Thymus (tissue), 11 donors: Measurements from ENCODE around the gene DLEC1. TPM values are rescaled to one million over a fixed set of nuclear protein-coding genes. Genes with fewer than 3 reads are reported as not detected.
"Not testable (repeated sequence)": the region's sequence is repeated elsewhere in the genome, so short reads cannot be mapped to it uniquely, and the experiment has no call there.

Experiments used
- DNase-seq, 9 donors: peaks; one replicate each; pipeline ENCODE4 v3.0.0-alpha.2; 2013; ENCODE audit warnings: low spot score in 9 of 9, low read depth in 6 of 9, missing footprints in 1 of 9
- H3K27ac ChIP-seq, 2 donors: one replicate each; pipeline ENCODE4 v1.5.1; 2013; ENCODE audit warnings: control low read depth in 1 of 2, low read depth in 1 of 2, low read length in 1 of 2, mild to moderate bottlenecking in 1 of 2, moderate library complexity in 1 of 2
- H3K27me3 ChIP-seq, 2 donors: one replicate each; pipeline ENCODE4 v1.5.1; 2013; ENCODE audit warnings: low read length in 1 of 2; ENCODE audit not compliant: control insufficient read depth in 2 of 2, insufficient read depth in 1 of 2
- H3K36me3 ChIP-seq, 2 donors: one replicate each; pipeline ENCODE4 v1.5.1; 2013; ENCODE audit warnings: low read length in 1 of 2, mild to moderate bottlenecking in 1 of 2, moderate library complexity in 1 of 2; ENCODE audit not compliant: control insufficient read depth in 2 of 2, insufficient read depth in 2 of 2
- H3K4me1 ChIP-seq, 2 donors: one replicate each; pipeline ENCODE4 v1.5.1; 2013; ENCODE audit warnings: low read length in 2 of 2; ENCODE audit not compliant: control insufficient read depth in 2 of 2, insufficient read depth in 2 of 2
- H3K4me3 ChIP-seq, 2 donors: one replicate each; pipeline ENCODE4 v1.5.1; 2013; ENCODE audit warnings: low read length in 2 of 2, control low read depth in 1 of 2, mild to moderate bottlenecking in 1 of 2
- H3K9me3 ChIP-seq, 2 donors: one replicate each; pipeline ENCODE4 v1.5.1; 2013; ENCODE audit warnings: low read length in 1 of 2, mild to moderate bottlenecking in 1 of 2; ENCODE audit not compliant: control insufficient read depth in 2 of 2, insufficient read depth in 1 of 2
- WGBS: extraction: QIAGEN DNeasy Blood & Tissue Kit; methylation state at CpG from one replicate; pipeline ENCODE4 v1.1.7; 2013; 5-methylcytosine and 5-hydroxymethylcytosine counted together
- polyA plus RNA-seq: library from polyadenylated mRNA; stranded (reverse); fragments of 200-250 nt; gene quantifications from one replicate; pipeline ENCODE4 v1.2.3, GENCODE V29; 2013
- total RNA-seq: library from RNA; stranded (reverse); fragments of 120-200 nt; gene quantifications from one replicate; pipeline ENCODE4 v1.2.4, GENCODE V29; 2013
- donor health status: healthy.

Gene DLEC1
- total and polyA plus RNA-seq, 2 donors: 0.09 to 0.52 TPM

DNA sequence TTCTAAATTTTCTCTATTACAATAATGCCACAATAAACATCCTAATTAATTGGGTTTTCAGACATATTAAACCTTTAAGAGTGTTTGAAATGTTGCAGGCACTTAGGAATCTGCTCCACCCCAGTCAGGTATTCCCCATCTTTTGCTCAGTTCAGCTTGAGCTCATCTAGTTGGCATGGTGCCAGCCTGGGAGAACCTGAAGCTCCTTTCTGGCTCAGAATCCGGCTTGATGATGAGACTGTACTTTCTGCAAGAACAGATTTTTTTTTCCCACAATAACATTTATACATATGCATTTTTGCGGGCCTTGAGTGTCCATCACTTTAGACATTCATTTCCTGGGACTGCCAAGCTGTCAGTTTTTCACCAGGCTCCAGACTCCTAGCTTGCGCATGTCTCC, 118.6 kb downstream of the DLEC1 start:
- no peak overlapping the region for H3K27ac ChIP-seq
- WGBS: 92% methylated on average over 3 of the region's 3 CpGs
- no peaks in the 10 kb centered on the region for H3K27me3 ChIP-seq
- no peak overlapping the region for H3K4me3 ChIP-seq
- H3K36me3 ChIP-seq: no peaks in the 10 kb centered on the region
- DNase-seq: no peak
- H3K9me3 ChIP-seq: no peaks in the 10 kb centered on the region
- no peaks in the 10 kb centered on the region for H3K4me1 ChIP-seq

DNA sequence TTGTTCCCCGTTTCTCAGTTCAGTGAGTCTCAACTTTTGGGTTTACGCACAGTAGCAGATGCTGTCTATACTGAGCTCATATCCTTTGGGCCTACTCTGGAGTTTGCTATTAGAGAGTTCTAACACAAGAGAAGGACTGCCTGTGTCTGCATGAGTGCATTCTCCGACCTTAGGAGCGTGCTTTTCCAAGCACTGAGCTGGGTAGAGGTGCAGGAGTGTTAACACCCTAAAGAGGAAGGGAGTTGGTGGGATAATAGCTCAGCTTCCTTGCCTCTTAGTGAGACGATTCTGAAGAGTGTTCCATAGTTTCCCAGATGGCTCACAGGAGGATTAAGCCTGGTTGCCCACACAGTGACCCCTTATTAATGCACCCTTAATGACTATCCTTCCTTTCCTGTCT, 119.5 kb downstream of the DLEC1 start:
- Histone ChIP-seq H3K4me1 (no peaks in the 10 kb centered on the region), H3K36me3 (no peaks in the 10 kb centered on the region), H3K27me3 (no peaks in the 10 kb centered on the region), H3K9me3 (no peaks in the 10 kb centered on the region), H3K4me3 (no peak overlapping the region), H3K27ac (no peak overlapping the region)
- WGBS: 94% methylated on average over 5 of the region's 5 CpGs
- DNase-seq: no peak

DNA sequence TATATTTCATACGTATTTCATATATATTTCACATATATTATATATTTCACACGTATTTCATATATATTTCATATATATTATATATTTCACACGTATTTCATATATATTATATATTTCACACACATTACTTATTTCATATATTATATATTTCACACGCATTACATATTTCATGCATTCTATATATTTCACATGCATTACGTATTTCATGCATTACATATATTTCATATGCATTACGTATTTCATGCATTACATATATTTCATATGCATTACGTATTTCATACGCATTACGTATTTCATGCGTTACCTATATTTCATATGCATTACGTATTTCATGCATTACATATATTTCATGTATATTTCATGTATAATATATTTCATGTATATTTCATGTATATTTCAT, 121.7 kb downstream of the DLEC1 start:
- 98% methylated on average over 11 of the region's 11 CpGs for WGBS

DNA sequence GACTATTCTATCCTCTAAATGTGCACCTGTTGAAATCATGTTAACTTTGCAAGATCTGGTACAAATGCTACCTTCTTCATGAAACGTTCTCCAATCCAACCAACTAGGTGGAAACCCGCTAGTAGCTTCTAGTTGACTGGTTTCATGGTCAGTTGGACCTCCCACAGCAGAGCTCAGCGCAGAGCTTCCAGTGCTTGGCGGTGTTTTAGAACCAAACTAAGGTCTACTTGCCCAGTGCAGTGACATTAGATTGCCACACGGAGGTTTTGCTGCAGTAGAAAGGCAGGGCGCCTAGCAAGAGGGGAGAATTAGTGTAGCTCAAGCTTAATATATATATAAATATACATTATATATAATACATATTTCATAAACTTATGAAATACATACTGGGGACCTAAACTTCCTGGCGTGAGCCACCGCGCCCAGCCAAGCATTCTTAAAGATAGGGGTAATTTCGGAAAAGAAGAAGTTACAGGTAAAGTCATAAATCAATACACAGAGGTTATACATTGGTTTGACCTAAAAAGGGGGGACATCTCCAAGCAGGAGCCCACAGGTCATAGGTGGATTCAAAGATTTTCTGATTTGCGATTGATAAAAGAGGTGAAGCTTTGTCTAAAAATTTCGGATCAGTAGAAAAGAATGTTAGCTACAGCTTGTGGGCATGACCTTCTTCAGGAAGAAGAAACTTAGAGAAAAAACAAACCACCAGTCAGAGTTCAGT, 124.3 kb downstream of the DLEC1 start:
- no peak for DNase-seq
- 97% methylated on average over 12 of the region's 12 CpGs for WGBS
- Histone ChIP-seq H3K9me3 (peaks cover 0 to 3% of the 10 kb centered on the region in 2 donors), H3K36me3 (no peaks in the 10 kb centered on the region), H3K4me1 (peaks cover 20 to 23% of the 10 kb centered on the region in 2 donors), H3K4me3 (no peak overlapping the region), H3K27ac (no peak overlapping the region), H3K27me3 (no peaks in the 10 kb centered on the region)

More for the DNA sequence above, 121.7 kb downstream of the DLEC1 start:
- H3K9me3 ChIP-seq, H3K36me3 ChIP-seq, H3K27me3 ChIP-seq, H3K27ac ChIP-seq, H3K4me3 ChIP-seq, H3K4me1 ChIP-seq, DNase-seq: not testable (repeated sequence)

- Histone ChIP-seq H3K36me3 (no peaks in the 10 kb centered on the region), H3K27ac (peak overlapping the region; percentile 98 to 99), H3K9me3 (peaks cover 0 to 3% of the 10 kb centered on the region in 2 donors), H3K4me3 (peak overlapping the region; percentile 71 to 86), H3K27me3 (no peaks in the 10 kb centered on the region), H3K4me1 (peaks cover 20 to 23% of the 10 kb centered on the region in 2 donors)
- 74% methylated on average over 24 of the region's 24 CpGs for WGBS
- no peak for DNase-seq
These were observed 125.0 kb downstream of the DLEC1 start for GRCh38 chr3:38163841-38164642.

DNA sequence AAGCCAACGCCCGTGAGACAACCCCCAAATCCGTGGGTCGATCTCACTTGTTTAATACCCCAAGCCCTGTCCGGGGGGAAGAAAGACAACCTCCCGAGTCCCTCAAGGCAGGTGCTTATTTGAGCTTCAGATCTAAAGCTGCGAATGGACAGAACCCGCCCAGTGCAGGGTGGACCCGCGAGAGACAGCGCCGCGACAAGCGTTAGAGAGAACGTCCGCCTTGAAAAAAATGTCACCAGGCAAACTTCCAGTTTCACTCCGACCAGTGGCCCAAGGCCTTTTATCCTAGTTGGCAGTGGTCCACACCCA, 125.6 kb downstream of the DLEC1 start:
- peaks cover 0 to 3% of the 10 kb centered on the region in 2 donors for H3K9me3 ChIP-seq
- 1% methylated on average over 17 of the region's 17 CpGs for WGBS
- H3K4me3 ChIP-seq: peak overlapping the region; percentile 71 to 86
- peak overlapping the region; percentile 98 to 99 for H3K27ac ChIP-seq
- no peaks in the 10 kb centered on the region for H3K27me3 ChIP-seq
- peaks cover 20 to 23% of the 10 kb centered on the region in 2 donors for H3K4me1 ChIP-seq
- H3K36me3 ChIP-seq: no peaks in the 10 kb centered on the region
- DNase-seq: no peak

GRCh38 chr3:38164952-38165721, 126.1 kb downstream of the DLEC1 start, which contains the start of gene OXSR1:
Gene OXSR1 (plus strand): TSS chr3:38165537. CDS start chr3:38165877, 340 bp downstream.
- H3K27me3 ChIP-seq: no peaks in the 10 kb centered on the region
- H3K27ac ChIP-seq: peak within 1 kb of the TSS; percentile 98 to 99
- WGBS: under 1% methylated on average over 57 of the region's 57 CpGs
- H3K36me3 ChIP-seq: no peaks in the 10 kb centered on the region
- H3K9me3 ChIP-seq: peaks cover 0 to 3% of the 10 kb centered on the region in 2 donors
- DNase-seq: peak; percentile 97 to 100 (median 99)
- H3K4me1 ChIP-seq: peaks cover 20 to 26% of the 10 kb centered on the region in 2 donors
- H3K4me3 ChIP-seq: peak within 1 kb of the TSS; percentile 71 to 86

GRCh38 chr3:38165722-38166387, 126.8 kb downstream of the DLEC1 start:
- Histone ChIP-seq H3K27ac (peak overlapping the region; percentile 93 to 99), H3K9me3 (peaks cover 0 to 3% of the 10 kb centered on the region in 2 donors), H3K27me3 (no peaks in the 10 kb centered on the region), H3K4me1 (peaks cover 20 to 27% of the 10 kb centered on the region in 2 donors), H3K4me3 (peak overlapping the region; percentile 71 to 86), H3K36me3 (no peaks in the 10 kb centered on the region)
- WGBS: 1% methylated on average over 62 of the region's 62 CpGs
- DNase-seq: peak in 4 of 9 donors; percentile 9 to 35 (median 31)
